Nephron progenitor cell (in vitro differentiated cells): ENCODE measurements around the gene CAMK2D.

Experiments used
- DNase-seq: peaks from one replicate; pipeline ENCODE4 v3.0.0; 2021
- H3K27ac Mint-ChIP-seq: 2 replicates; pipeline ENCODE4 v1.8.0; 2021; ENCODE audit warnings: mild to moderate bottlenecking, moderate library complexity, mixed read lengths
- H3K27me3 Mint-ChIP-seq: 2 replicates; pipeline ENCODE4 v1.8.0; 2021; ENCODE audit warnings: mild to moderate bottlenecking, low read depth, mixed read lengths; ENCODE audit not compliant: poor library complexity
- H3K36me3 Mint-ChIP-seq: 2 replicates; pipeline ENCODE4 v1.8.0; 2021; ENCODE audit warnings: low read depth, mixed read lengths
- H3K4me1 Mint-ChIP-seq: 2 replicates; pipeline ENCODE4 v1.8.0; 2021; ENCODE audit warnings: mixed read lengths
- H3K4me3 Mint-ChIP-seq: 2 replicates; pipeline ENCODE4 v1.8.0; 2021; ENCODE audit warnings: mild to moderate bottlenecking, moderate library complexity, mixed read lengths
- H3K9me3 Mint-ChIP-seq: 2 replicates; pipeline ENCODE4 v1.8.0; 2021; ENCODE audit warnings: mild to moderate bottlenecking, moderate library complexity, mixed read lengths
- TF ChIP-seq, protein P1 (sequence below): fragments of 200-600 bp; sonication (generic); IDR thresholded peaks from 2 replicates; pipeline ENCODE4 v1.5.0; 2021; ENCODE audit warnings: antibody characterized with exemption

The CAMK2D gene

GRCh38 chr4:113790478-113790877 lies 28.9 kb upstream of the CAMK2D start:
- no peaks in the 10 kb centered on the region for H3K4me1 Mint-ChIP-seq
- H3K9me3 Mint-ChIP-seq = peaks cover 43% of the 10 kb centered on the region

GRCh38 chr4:113788888-113789287 lies 27.4 kb upstream of the CAMK2D start:
- no peaks in the 10 kb centered on the region for H3K36me3 Mint-ChIP-seq
- no peak for DNase-seq
- peaks cover 29% of the 10 kb centered on the region for H3K9me3 Mint-ChIP-seq
- H3K27ac Mint-ChIP-seq = no peak overlapping the region
- H3K4me1 Mint-ChIP-seq = no peaks in the 10 kb centered on the region
- TF ChIP-seq, protein P1, sequence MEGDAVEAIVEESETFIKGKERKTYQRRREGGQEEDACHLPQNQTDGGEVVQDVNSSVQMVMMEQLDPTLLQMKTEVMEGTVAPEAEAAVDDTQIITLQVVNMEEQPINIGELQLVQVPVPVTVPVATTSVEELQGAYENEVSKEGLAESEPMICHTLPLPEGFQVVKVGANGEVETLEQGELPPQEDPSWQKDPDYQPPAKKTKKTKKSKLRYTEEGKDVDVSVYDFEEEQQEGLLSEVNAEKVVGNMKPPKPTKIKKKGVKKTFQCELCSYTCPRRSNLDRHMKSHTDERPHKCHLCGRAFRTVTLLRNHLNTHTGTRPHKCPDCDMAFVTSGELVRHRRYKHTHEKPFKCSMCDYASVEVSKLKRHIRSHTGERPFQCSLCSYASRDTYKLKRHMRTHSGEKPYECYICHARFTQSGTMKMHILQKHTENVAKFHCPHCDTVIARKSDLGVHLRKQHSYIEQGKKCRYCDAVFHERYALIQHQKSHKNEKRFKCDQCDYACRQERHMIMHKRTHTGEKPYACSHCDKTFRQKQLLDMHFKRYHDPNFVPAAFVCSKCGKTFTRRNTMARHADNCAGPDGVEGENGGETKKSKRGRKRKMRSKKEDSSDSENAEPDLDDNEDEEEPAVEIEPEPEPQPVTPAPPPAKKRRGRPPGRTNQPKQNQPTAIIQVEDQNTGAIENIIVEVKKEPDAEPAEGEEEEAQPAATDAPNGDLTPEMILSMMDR = no peak
- H3K4me3 Mint-ChIP-seq = no peak overlapping the region
- H3K27me3 Mint-ChIP-seq = peaks cover 10% of the 10 kb centered on the region

More at GRCh38 chr4:113790478-113790877, 28.9 kb upstream of the CAMK2D start:
- no peak for DNase-seq
- Mint-ChIP-seq H3K27ac (no peak overlapping the region), H3K4me3 (no peak overlapping the region), H3K27me3 (peaks cover 4% of the 10 kb centered on the region), H3K36me3 (peaks cover 5% of the 10 kb centered on the region)
- TF ChIP-seq, protein P1 = no peak

- Mint-ChIP-seq H3K27ac (no peak overlapping the region), H3K36me3 (no peaks in the 10 kb centered on the region), H3K9me3 (no peaks in the 10 kb centered on the region), H3K4me3 (no peak overlapping the region), H3K27me3 (peaks cover 6% of the 10 kb centered on the region), H3K4me1 (no peaks in the 10 kb centered on the region)
- DNase-seq = no peak
- TF ChIP-seq, protein P1 = no peak
Measured at GRCh38 chr4:113785781-113786180, 24.2 kb upstream of the CAMK2D start.

GRCh38 chr4:113784497-113785250 lies 23.1 kb upstream of the CAMK2D start:
- no peak overlapping the region for H3K4me3 Mint-ChIP-seq

DNA sequence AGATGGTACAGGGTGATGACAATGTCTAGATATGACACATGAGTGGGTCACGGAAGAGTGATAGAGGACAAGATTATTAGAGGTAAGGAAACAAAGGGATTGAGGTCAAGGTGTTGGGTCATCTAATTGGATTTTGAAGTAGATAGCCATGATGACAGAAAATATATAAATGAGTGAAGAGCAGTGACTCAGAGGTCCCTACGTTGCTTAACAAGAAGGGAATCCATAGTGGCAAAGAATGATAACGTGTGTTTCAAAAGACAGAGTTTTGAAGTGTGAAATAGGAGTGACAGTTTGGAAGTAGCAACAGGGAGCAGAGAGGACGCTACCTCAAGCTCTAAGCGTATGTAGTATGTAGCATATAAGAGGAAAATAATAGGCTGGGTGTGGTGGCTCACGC lies 22.2 kb upstream of the CAMK2D start:
- no peak for DNase-seq
- TF ChIP-seq, protein P1 = no peak
- Mint-ChIP-seq H3K4me3 (no peak overlapping the region), H3K27ac (no peak overlapping the region), H3K9me3 (no peaks in the 10 kb centered on the region), H3K4me1 (no peaks in the 10 kb centered on the region), H3K27me3 (peaks cover 6% of the 10 kb centered on the region), H3K36me3 (no peaks in the 10 kb centered on the region)

More at GRCh38 chr4:113784497-113785250, 23.1 kb upstream of the CAMK2D start:
- peaks cover 6% of the 10 kb centered on the region for H3K27me3 Mint-ChIP-seq
- H3K9me3 Mint-ChIP-seq = no peaks in the 10 kb centered on the region
- no peaks in the 10 kb centered on the region for H3K4me1 Mint-ChIP-seq
- no peaks in the 10 kb centered on the region for H3K36me3 Mint-ChIP-seq
- no peak for DNase-seq
- TF ChIP-seq, protein P1 = no peak
- no peak overlapping the region for H3K27ac Mint-ChIP-seq

DNA sequence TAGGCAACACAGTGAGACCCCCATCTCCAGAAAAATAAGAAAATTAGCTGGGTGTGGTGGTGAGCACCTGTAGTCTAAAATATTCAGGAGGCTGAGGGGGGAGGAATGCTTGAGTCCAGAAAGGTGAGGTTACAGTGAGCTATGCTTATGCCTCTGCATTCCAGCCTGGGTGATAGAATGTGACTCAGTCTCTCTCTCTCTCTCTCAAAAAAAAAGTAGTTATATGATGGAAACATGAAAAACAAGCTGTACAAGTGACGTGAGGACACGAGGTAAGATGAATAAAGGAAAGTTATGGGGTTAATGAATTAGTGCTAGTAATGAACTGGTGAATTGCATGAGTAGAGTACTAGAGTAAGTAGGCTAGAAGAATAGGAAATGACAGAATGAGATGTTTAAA lies 21.8 kb upstream of the CAMK2D start:
- Mint-ChIP-seq H3K4me1 (no peaks in the 10 kb centered on the region), H3K27ac (no peak overlapping the region), H3K9me3 (no peaks in the 10 kb centered on the region), H3K27me3 (peaks cover 6% of the 10 kb centered on the region), H3K36me3 (no peaks in the 10 kb centered on the region), H3K4me3 (no peak overlapping the region)
- TF ChIP-seq, protein P1 = no peak
- no peak for DNase-seq
